Measurements from ENCODE around the gene USP47. TPM values are rescaled to one million over a fixed set of nuclear protein-coding genes. Genes with fewer than 3 reads are reported as not detected.
A peak's percentile ranks its signal among the peaks of the same experiment; 100 is the strongest.

USP47 gene
- total and polyA plus RNA-seq, 2 experiments from 2014 or later = 35.9 to 58.8 TPM

GRCh38 chr11:12001186-12001585, 159.4 kb downstream of the USP47 start:
- TF ChIP-seq EZH2phosphoT487 (IDR thresholded peaks at IDR 0.05; ENCODE audit: insufficient read depth, low read depth) (no peak), EZH2 (IDR thresholded peaks at IDR 0.05; ENCODE audit: insufficient read depth, poor library complexity, severe bottlenecking) (no peak)
- no peak overlapping the region for H3K4me2 ChIP-seq (ENCODE audit: unreplicated experiment)
- no peaks in the 10 kb centered on the region for H3K9me2 ChIP-seq (ENCODE audit: insufficient read depth)
- no peaks in the 10 kb centered on the region for H3K9me3 ChIP-seq (ENCODE audit: low read depth)
- no peak overlapping the region for H3K9ac ChIP-seq
- WGBS, 2 experiments (ENCODE audit: low coverage in 1 of 2, low lambda C conversion rate in 2 of 2, missing lambda C conversion rate in 2 of 2) = 92% methylated on average over 7 of the region's 7 CpGs
- H3K79me2 ChIP-seq (ENCODE audit: insufficient read depth) = 0 out of 2 replicates have a peak, but pooled peaks cover 5% of the 10 kb centered on the region
- H2AFZ ChIP-seq = no peak overlapping the region
- H3K36me3 ChIP-seq (ENCODE audit: low read depth) = no peaks in the 10 kb centered on the region
- no peak for DNase-seq
- in situ Hi-C loops (cut with MboI) = no loop called here
- no peak overlapping the region for H3K4me3 ChIP-seq
- peaks cover 31% of the 10 kb centered on the region for H3K4me1 ChIP-seq (ENCODE audit: insufficient read depth)
- H3K27ac ChIP-seq = no peak overlapping the region
- H3K27me3 ChIP-seq (replicated peaks; ENCODE audit: insufficient read depth) = no peaks in the 10 kb centered on the region
- H3F3A ChIP-seq (ENCODE audit: insufficient read depth) = peaks cover 25% of the 10 kb centered on the region
- H4K20me1 ChIP-seq (ENCODE audit: insufficient read depth) = no peaks in the 10 kb centered on the region

- H3K79me2 ChIP-seq (ENCODE audit: insufficient read depth) = 0 out of 2 replicates have a peak, but pooled peaks cover 5% of the 10 kb centered on the region
- WGBS, 2 experiments (ENCODE audit: low coverage in 1 of 2, low lambda C conversion rate in 2 of 2, missing lambda C conversion rate in 2 of 2) = 91 to 92% methylated on average over 2 of the region's 2 CpGs
- no peaks in the 10 kb centered on the region for H4K20me1 ChIP-seq (ENCODE audit: insufficient read depth)
- no peak overlapping the region for H3K4me2 ChIP-seq (ENCODE audit: unreplicated experiment)
- H2AFZ ChIP-seq = no peak overlapping the region
- in situ Hi-C loops (cut with MboI) = no loop called here
- H3F3A ChIP-seq (ENCODE audit: insufficient read depth) = peaks cover 23% of the 10 kb centered on the region
- H3K9ac ChIP-seq = no peak overlapping the region
- no peaks in the 10 kb centered on the region for H3K9me2 ChIP-seq (ENCODE audit: insufficient read depth)
- TF ChIP-seq EZH2 (IDR thresholded peaks at IDR 0.05; ENCODE audit: insufficient read depth, poor library complexity, severe bottlenecking) = no peak
- TF ChIP-seq EZH2phosphoT487 (IDR thresholded peaks at IDR 0.05; ENCODE audit: insufficient read depth, low read depth) = no peak
- no peak overlapping the region for H3K27ac ChIP-seq
- no peak for DNase-seq
- no peaks in the 10 kb centered on the region for H3K9me3 ChIP-seq (ENCODE audit: low read depth)
- H3K27me3 ChIP-seq (replicated peaks; ENCODE audit: insufficient read depth) = no peaks in the 10 kb centered on the region
- no peak overlapping the region for H3K4me3 ChIP-seq
- no peaks in the 10 kb centered on the region for H3K36me3 ChIP-seq (ENCODE audit: low read depth)
- peaks cover 30% of the 10 kb centered on the region for H3K4me1 ChIP-seq (ENCODE audit: insufficient read depth)
These were observed 161.6 kb downstream of the USP47 start for GRCh38 chr11:12003336-12003735.

DNA sequence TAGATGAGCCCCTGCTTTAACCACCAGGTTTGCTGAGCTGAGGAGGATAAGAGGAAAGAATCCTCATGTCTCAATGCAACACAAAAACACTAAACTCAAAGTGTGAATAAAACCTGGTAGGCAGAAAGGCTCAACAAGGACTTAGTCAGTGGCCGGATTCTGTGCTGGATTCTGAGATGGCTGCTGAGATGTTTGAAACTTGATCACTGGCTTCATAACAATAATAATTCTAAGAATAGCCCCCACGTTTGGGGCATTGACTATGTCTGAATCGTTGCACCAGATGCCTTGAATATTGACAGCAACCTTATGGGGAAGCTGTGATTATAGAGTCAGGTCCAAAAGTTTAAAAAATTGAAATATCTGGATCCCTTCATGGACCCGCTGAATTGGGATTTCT, 162.0 kb downstream of the USP47 start:
- Histone ChIP-seq H3K4me1 (ENCODE audit: insufficient read depth) (peaks cover 27% of the 10 kb centered on the region), H3K79me2 (ENCODE audit: insufficient read depth) (0 out of 2 replicates have a peak, but pooled peaks cover 5% of the 10 kb centered on the region), H3K9ac (no peak overlapping the region), H3K9me3 (ENCODE audit: low read depth) (no peaks in the 10 kb centered on the region), H3K4me2 (ENCODE audit: unreplicated experiment) (no peak overlapping the region), H3K9me2 (ENCODE audit: insufficient read depth) (no peaks in the 10 kb centered on the region), H3K27ac (no peak overlapping the region), H2AFZ (no peak overlapping the region), H4K20me1 (ENCODE audit: insufficient read depth) (no peaks in the 10 kb centered on the region), H3K27me3 (replicated peaks; ENCODE audit: insufficient read depth) (no peaks in the 10 kb centered on the region), H3F3A (ENCODE audit: insufficient read depth) (peaks cover 20% of the 10 kb centered on the region), H3K36me3 (ENCODE audit: low read depth) (no peaks in the 10 kb centered on the region), H3K4me3 (no peak overlapping the region)
- in situ Hi-C loops (cut with MboI) = no loop called here
- TF ChIP-seq EZH2phosphoT487 (IDR thresholded peaks at IDR 0.05; ENCODE audit: insufficient read depth, low read depth) (no peak), EZH2 (IDR thresholded peaks at IDR 0.05; ENCODE audit: insufficient read depth, poor library complexity, severe bottlenecking) (no peak)
- DNase-seq = no peak
- 80 to 81% methylated on average over 4 of the region's 4 CpGs for WGBS, 2 experiments (ENCODE audit: low coverage in 1 of 2, low lambda C conversion rate in 2 of 2, missing lambda C conversion rate in 2 of 2)

DNA sequence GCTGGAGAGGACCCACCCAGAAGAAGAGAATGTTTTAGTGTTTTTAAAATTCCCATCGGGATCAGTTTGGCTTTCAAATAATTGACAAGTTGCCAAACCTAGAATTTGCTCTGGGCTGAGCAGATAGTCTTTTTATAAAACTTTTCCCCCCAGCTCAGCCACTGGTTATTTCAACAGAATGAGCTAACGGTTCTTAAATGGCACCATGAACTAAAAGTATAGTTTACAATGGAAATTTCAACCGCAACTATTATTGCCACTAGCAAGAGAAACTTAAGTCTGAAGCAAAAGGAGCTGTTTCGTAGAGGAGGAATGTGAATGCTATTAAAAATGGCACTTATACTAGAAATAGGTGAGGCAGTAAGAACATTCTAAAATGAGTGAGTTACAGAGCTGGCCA, 163.3 kb downstream of the USP47 start:
- Histone ChIP-seq H3K79me2 (ENCODE audit: insufficient read depth) (0 out of 2 replicates have a peak, but pooled peaks cover 5% of the 10 kb centered on the region), H3K4me1 (ENCODE audit: insufficient read depth) (peaks cover 23% of the 10 kb centered on the region), H3K9ac (no peak overlapping the region), H3K36me3 (ENCODE audit: low read depth) (no peaks in the 10 kb centered on the region), H3K4me2 (ENCODE audit: unreplicated experiment) (peak overlapping the region; percentile 77), H4K20me1 (ENCODE audit: insufficient read depth) (no peaks in the 10 kb centered on the region), H3K27ac (peak overlapping the region; percentile 47), H3K9me3 (ENCODE audit: low read depth) (no peaks in the 10 kb centered on the region), H3F3A (ENCODE audit: insufficient read depth) (peaks cover 16% of the 10 kb centered on the region), H2AFZ (no peak overlapping the region), H3K4me3 (peak overlapping the region; percentile 2; the same call in 1 of the 2 replicates), H3K9me2 (ENCODE audit: insufficient read depth) (no peaks in the 10 kb centered on the region), H3K27me3 (replicated peaks; ENCODE audit: insufficient read depth) (no peaks in the 10 kb centered on the region)
- TF ChIP-seq EZH2phosphoT487 (IDR thresholded peaks at IDR 0.05; ENCODE audit: insufficient read depth, low read depth) (no peak), EZH2 (IDR thresholded peaks at IDR 0.05; ENCODE audit: insufficient read depth, poor library complexity, severe bottlenecking) (no peak)
- no peak for DNase-seq
- in situ Hi-C loops (cut with MboI) = no loop called here
- WGBS, 2 experiments (ENCODE audit: low coverage in 1 of 2, low lambda C conversion rate in 2 of 2, missing lambda C conversion rate in 2 of 2) = 68% methylated on average over 4 of the region's 4 CpGs

Data from GM23248 (cell line).